ENCODE results near the gene WDR7.

DNA sequence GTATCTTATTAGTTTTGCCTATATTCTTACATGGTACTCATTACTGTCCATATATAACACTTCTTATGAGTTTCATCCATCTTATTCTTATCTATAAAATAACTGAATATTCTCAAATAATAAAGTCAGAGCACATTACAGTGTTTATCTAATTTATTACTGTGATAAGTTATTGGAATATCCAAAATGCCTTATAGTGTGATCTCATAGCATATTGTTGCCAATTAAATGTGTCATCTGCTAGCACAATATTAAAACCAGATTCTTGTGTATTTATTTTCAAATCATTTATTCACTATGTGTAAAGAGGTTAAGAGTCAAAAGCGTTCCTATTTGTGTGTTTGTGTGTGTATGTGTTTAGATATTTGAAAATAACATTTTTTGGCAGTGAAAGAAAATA, 151.9 kb downstream of the WDR7 start:
- TF ChIP-seq EP300 (IDR thresholded peaks at IDR 0.05) = no peak
- TF ChIP-seq RNF2 (IDR thresholded peaks at IDR 0.05; ENCODE audit: borderline replicate concordance, low read depth) = no peak
- TF ChIP-seq CTCF (IDR thresholded peaks at IDR 0.05) = no peak
- no peak for TF ChIP-seq ESRRA (IDR thresholded peaks at IDR 0.05; ENCODE audit: borderline replicate concordance, low read length)
- TF ChIP-seq, protein P1, sequence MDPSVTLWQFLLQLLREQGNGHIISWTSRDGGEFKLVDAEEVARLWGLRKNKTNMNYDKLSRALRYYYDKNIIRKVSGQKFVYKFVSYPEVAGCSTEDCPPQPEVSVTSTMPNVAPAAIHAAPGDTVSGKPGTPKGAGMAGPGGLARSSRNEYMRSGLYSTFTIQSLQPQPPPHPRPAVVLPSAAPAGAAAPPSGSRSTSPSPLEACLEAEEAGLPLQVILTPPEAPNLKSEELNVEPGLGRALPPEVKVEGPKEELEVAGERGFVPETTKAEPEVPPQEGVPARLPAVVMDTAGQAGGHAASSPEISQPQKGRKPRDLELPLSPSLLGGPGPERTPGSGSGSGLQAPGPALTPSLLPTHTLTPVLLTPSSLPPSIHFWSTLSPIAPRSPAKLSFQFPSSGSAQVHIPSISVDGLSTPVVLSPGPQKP (IDR thresholded peaks at IDR 0.05; ENCODE audit: low read depth, low read length) = no peak
- TF ChIP-seq PBX3 (IDR thresholded peaks at IDR 0.05) = no peak

All from A549 (cell line).